Measurements from ENCODE around the gene REC114.
"Not testable (repeated sequence)": the region's sequence is repeated elsewhere in the genome, so short reads cannot be mapped to it uniquely, and the experiment has no call there.

The REC114 gene

GRCh38 chr15:73539212-73540128 is 96.5 kb downstream of the REC114 start:
- Histone ChIP-seq H3K9me3 (ENCODE audit: severe bottlenecking) (no peaks in the 10 kb centered on the region), H3K4me1 (ENCODE audit: insufficient read depth, poor library complexity, severe bottlenecking) (peaks cover 12% of the 10 kb centered on the region), H3K27me3 (ENCODE audit: insufficient read depth, poor library complexity, severe bottlenecking) (peaks cover 19% of the 10 kb centered on the region), H3K4me3 (ENCODE audit: severe bottlenecking) (no peak overlapping the region), H3K36me3 (ENCODE audit: low read depth) (no peaks in the 10 kb centered on the region), H3K27ac (ENCODE audit: poor library complexity, severe bottlenecking) (no peak overlapping the region)
- DNase-seq (ENCODE audit: low spot score), result no peak
- peak; percentile 17 for TF ChIP-seq CTCF (IDR thresholded peaks at IDR 0.05; ENCODE audit: poor library complexity, severe bottlenecking)
- ATAC-seq (ENCODE audit: low read depth), result no peak; the same call in 2 of the 3 replicates

- no peak for TF ChIP-seq CTCF (IDR thresholded peaks at IDR 0.05; ENCODE audit: poor library complexity, severe bottlenecking)
- Histone ChIP-seq H3K27me3 (ENCODE audit: insufficient read depth, poor library complexity, severe bottlenecking) (peaks cover 19% of the 10 kb centered on the region), H3K4me3 (ENCODE audit: severe bottlenecking) (no peak overlapping the region), H3K27ac (ENCODE audit: poor library complexity, severe bottlenecking) (no peak overlapping the region), H3K36me3 (ENCODE audit: low read depth) (no peaks in the 10 kb centered on the region), H3K9me3 (ENCODE audit: severe bottlenecking) (no peaks in the 10 kb centered on the region), H3K4me1 (ENCODE audit: insufficient read depth, poor library complexity, severe bottlenecking) (peaks cover 12% of the 10 kb centered on the region)
- ATAC-seq (ENCODE audit: low read depth) (peak; percentile 63; the same call in 2 of the 3 replicates), DNase-seq (ENCODE audit: low spot score) (no peak)
Observed at GRCh38 chr15:73540161-73540560, 97.2 kb downstream of the REC114 start.

DNA sequence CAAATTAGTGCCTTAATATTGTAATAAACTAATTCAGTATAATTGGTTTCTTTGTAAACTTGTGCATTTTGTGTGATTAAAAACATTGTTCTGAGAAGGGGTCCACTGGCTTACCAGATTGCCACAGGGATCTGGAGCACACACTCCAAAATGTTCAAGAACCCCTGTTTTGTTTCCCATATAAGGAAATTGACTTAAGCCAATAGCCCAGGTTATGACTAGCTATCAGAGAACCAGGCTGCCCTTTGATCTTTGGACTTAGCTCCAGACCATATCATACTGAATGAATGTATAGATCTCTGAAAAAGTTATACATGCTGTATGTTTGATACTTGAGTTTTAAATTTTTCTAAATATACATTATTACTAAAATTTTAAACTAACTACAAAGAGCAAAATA is 98.5 kb downstream of the REC114 start:
- H3K27ac ChIP-seq (ENCODE audit: poor library complexity, severe bottlenecking), result no peak overlapping the region

GRCh38 chr15:73548925-73549324 is 106.0 kb downstream of the REC114 start:
- H3K27me3 ChIP-seq (ENCODE audit: insufficient read depth, poor library complexity, severe bottlenecking); ATAC-seq (ENCODE audit: low read depth); H3K4me1 ChIP-seq (ENCODE audit: insufficient read depth, poor library complexity, severe bottlenecking); H3K36me3 ChIP-seq (ENCODE audit: low read depth); DNase-seq (ENCODE audit: low spot score); H3K9me3 ChIP-seq (ENCODE audit: severe bottlenecking); H3K4me3 ChIP-seq (ENCODE audit: severe bottlenecking); H3K27ac ChIP-seq (ENCODE audit: poor library complexity, severe bottlenecking): not testable (repeated sequence)

More for the DNA sequence above, 98.5 kb downstream of the REC114 start:
- H3K9me3 ChIP-seq (ENCODE audit: severe bottlenecking), result no peaks in the 10 kb centered on the region
- no peak overlapping the region for H3K4me3 ChIP-seq (ENCODE audit: severe bottlenecking)
- peaks cover 13% of the 10 kb centered on the region for H3K27me3 ChIP-seq (ENCODE audit: insufficient read depth, poor library complexity, severe bottlenecking)
- no peaks in the 10 kb centered on the region for H3K36me3 ChIP-seq (ENCODE audit: low read depth)
- no peak for TF ChIP-seq CTCF (IDR thresholded peaks at IDR 0.05; ENCODE audit: poor library complexity, severe bottlenecking)
- peaks cover 12% of the 10 kb centered on the region for H3K4me1 ChIP-seq (ENCODE audit: insufficient read depth, poor library complexity, severe bottlenecking)
- ATAC-seq (ENCODE audit: low read depth) (no peak), DNase-seq (ENCODE audit: low spot score) (no peak)

DNA sequence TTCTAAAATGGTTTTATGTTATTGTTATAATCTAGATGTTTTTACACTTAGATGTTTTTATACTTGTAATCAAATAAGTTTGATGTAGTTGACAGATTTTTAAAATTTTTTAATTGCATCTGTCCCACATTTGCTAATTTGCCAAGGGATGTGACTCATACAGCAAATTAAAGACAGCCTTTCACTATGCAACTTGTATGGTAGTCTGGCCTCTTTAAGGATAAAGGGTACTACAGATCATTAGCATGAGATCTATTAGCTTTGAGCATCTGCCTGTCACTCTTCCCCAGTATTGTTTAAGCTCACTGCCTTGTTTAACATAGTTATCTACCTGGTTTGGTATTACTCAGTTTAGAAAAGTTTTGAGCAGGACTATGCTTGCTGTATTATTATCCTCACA is 107.2 kb downstream of the REC114 start:
- Histone ChIP-seq H3K4me1 (ENCODE audit: insufficient read depth, poor library complexity, severe bottlenecking) (no peaks in the 10 kb centered on the region), H3K9me3 (ENCODE audit: severe bottlenecking) (no peaks in the 10 kb centered on the region), H3K36me3 (ENCODE audit: low read depth) (no peaks in the 10 kb centered on the region), H3K27ac (ENCODE audit: poor library complexity, severe bottlenecking) (no peak overlapping the region), H3K27me3 (ENCODE audit: insufficient read depth, poor library complexity, severe bottlenecking) (no peaks in the 10 kb centered on the region), H3K4me3 (ENCODE audit: severe bottlenecking) (no peak overlapping the region)
- TF ChIP-seq CTCF (IDR thresholded peaks at IDR 0.05; ENCODE audit: poor library complexity, severe bottlenecking), result no peak
- ATAC-seq (ENCODE audit: low read depth), result no peak
- DNase-seq (ENCODE audit: low spot score), result no peak

All from RWPE2 (cell line).